GM12873 (cell line): ENCODE results near the gene EXT2.

ENCODE experiments used
- CTCF ChIP-seq: IDR thresholded peaks from 2 replicates; pipeline ENCODE4 v1.5.1; 2012; ENCODE audit warnings: low read depth, mild to moderate bottlenecking, moderate library complexity, low read length, control low read depth; ENCODE audit not compliant: insufficient read depth; ENCODE audit errors: missing control alignments

Gene EXT2

GRCh38 chr11:44167046-44167445 lies 71.6 kb downstream of the EXT2 start:
- no peak for TF ChIP-seq CTCF

- no peak for TF ChIP-seq CTCF
Measured at GRCh38 chr11:44171518-44171917, 76.0 kb downstream of the EXT2 start.

DNA sequence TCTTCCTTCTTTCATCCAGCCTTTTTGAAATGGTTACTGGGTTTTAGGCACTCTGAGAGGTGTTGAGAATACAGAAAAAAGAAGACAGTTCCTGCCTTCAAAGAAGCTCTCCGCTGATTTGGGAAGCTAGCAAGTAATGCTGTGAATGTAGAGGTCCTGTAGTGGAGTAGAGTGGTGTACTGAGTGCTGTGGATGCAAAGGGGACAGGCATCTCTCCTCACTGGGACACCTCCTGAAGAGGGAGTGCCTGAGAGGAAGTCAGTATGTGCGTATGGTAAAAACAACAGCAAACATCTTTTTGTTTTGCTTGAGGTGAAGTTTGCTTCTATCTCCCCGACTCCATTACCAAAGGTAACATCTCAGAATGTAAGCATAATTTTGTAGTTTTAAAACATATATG lies 77.5 kb downstream of the EXT2 start:
- TF ChIP-seq CTCF, result no peak

DNA sequence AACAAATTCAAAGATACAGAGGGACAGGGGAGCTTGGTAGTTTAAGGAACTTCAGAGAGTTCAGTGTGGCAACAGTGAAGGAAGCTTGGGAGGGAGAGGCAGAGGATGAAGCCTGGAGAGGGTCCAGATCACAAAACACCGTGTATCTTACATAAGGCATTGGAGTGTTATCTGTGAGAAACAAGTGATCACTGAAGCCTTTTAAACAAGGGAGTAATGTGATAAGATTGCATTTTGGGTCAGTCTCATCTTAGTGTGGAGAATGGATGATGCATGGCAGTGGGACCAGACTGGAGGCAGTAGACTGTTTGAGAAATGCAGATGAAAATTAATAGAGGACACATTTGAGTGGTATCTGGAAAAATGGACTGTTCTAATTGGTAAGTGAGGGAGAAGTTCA lies 79.4 kb downstream of the EXT2 start:
- TF ChIP-seq CTCF, result no peak

DNA sequence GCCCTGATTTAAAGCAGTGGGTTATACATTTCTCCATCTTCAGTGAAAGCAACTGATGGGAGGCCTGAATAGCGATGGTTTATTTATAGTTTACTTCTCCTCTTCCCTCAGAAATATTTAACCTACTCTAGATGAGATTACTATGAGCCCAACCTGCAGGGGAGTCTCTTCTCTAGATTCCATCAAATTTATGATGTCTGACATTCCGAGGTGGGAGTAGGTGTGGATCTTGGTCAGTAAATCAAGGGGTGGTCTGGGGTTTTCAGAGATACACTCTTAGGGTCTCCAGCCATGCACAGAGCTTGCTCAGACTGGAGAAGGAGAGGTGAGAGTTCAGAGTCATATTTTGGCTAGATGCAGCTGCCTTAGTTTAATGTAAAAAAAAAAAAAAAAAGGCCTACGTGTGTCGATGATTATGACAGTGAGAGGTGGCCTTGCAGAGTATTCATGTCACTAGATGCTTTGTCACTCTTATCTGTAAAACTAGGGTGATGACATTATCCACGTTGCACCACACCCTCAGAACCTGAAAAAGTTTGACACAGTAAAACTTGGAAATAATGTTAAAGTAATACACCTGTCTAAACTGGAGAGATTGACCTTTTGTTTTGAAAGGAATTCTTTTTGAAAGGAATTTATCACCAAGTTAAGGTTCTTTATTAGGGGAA lies 81.2 kb downstream of the EXT2 start:
- no peak for TF ChIP-seq CTCF

DNA sequence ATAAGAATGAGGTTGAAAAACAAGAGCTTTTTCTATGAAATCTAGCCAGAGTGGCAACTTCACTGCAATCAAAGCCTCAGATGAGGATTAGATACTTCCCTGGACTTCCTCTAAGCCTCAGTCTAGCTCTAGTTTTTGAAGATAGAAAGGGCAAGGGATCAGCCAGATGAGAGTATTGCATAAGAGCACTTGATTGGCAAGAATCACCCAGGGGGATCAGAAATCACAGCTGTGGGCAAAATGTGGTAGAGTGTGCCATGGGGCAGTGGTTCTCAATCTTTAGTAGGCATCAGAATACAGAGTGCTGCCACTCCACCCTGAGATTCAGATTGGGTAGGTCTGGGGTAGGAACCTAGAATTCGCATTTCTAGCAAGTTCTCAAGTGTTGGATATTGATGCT lies 82.4 kb downstream of the EXT2 start:
- TF ChIP-seq CTCF, result no peak

DNA sequence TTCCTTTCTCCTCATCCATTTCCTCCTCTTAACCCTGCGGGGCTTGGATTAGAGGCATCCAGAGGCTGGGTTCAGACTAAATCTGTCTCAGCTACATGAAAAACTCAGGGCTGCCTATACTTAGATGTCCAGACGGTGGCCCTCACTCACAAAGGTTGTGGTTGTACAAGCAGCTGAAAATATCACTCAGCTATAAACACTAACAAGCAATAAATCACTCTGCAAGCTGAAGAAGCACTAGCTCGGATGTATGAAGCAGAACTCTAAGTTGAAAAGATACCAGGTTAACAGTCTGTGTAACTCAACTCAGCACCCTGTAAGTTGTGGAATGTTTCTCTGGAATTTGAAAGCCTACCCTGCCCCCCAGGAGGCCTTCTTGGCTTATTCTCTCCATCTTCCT lies 82.9 kb downstream of the EXT2 start:
- no peak for TF ChIP-seq CTCF
